Keratinocyte (primary cell): ENCODE data around the gene HDAC9. TPM values are rescaled to one million over a fixed set of nuclear protein-coding genes. Genes with fewer than 3 reads are reported as not detected.
A peak's percentile ranks its signal among the peaks of the same experiment; 100 is the strongest.

ENCODE experiments used
- DNase-seq: peaks from one replicate; pipeline ENCODE4 v3.0.0-alpha.2; 2011; ENCODE audit warnings: low read depth, missing footprints, low spot score
- FAIRE-seq: peaks from 2 replicates; lab custom pipeline; 2011; peaks lifted over from hg19 to GRCh38; lab: Jason Lieb, UNC
- H2AFZ ChIP-seq: 2 replicates; pipeline ENCODE4 v1.6.0; 2012; ENCODE audit warnings: low read length, control low read depth, inconsistent platforms; ENCODE audit not compliant: control insufficient read depth
- H3K27ac ChIP-seq: 2 replicates; pipeline ENCODE4 v1.5.1; 2011; ENCODE audit warnings: low read length; ENCODE audit not compliant: control insufficient read depth, insufficient read depth
- H3K27me3 ChIP-seq: 3 replicates; pipeline ENCODE4 v1.6.0; 2011; ENCODE audit warnings: low read length; ENCODE audit not compliant: control insufficient read depth, insufficient read depth; ENCODE audit errors: extremely low read depth
- H3K36me3 ChIP-seq, 2 experiments: 2 replicates in 1 of 2; 3 replicates in 1 of 2; pipeline ENCODE4 v1.5.1; 2011; ENCODE audit warnings: low read length in 2 of 2, mild to moderate bottlenecking in 1 of 2; ENCODE audit not compliant: control insufficient read depth in 2 of 2, insufficient read depth in 2 of 2; ENCODE audit errors: extremely low read depth in 1 of 2
- H3K4me1 ChIP-seq: 3 replicates; pipeline ENCODE4 v1.5.1; 2011; ENCODE audit warnings: low read length; ENCODE audit not compliant: control insufficient read depth, insufficient read depth; ENCODE audit errors: extremely low read depth
- H3K4me2 ChIP-seq: 3 replicates; pipeline ENCODE4 v1.6.0; 2011; ENCODE audit warnings: low read depth, low read length; ENCODE audit not compliant: control insufficient read depth, insufficient read depth; ENCODE audit errors: extremely low read depth
- H3K4me3 ChIP-seq, 3 experiments: fragments of 200-600 bp in 1 of 3; sonication (generic) in 1 of 3; 2 replicates in 2 of 3; 3 replicates in 1 of 3; pipeline ENCODE4 v1.5.1; 2011 to 2016; ENCODE audit warnings: low read length in 3 of 3, mild to moderate bottlenecking in 3 of 3, control low read depth in 2 of 3, inconsistent platforms in 1 of 3, low read depth in 1 of 3, mixed read lengths in 1 of 3, mixed run types in 1 of 3, moderate library complexity in 1 of 3; ENCODE audit not compliant: control insufficient read depth in 2 of 3, insufficient read depth in 2 of 3; ENCODE audit errors: extremely low read depth in 1 of 3
- H3K79me2 ChIP-seq: 2 replicates; pipeline ENCODE4 v1.6.0; 2012; ENCODE audit warnings: low read length; ENCODE audit not compliant: control insufficient read depth, insufficient read depth
- H3K9ac ChIP-seq: 3 replicates; pipeline ENCODE4 v1.6.0; 2011; ENCODE audit warnings: low read length; ENCODE audit not compliant: control insufficient read depth, insufficient read depth; ENCODE audit errors: extremely low read depth
- H3K9me1 ChIP-seq: 3 replicates; pipeline ENCODE4 v1.6.0; 2011; ENCODE audit warnings: low read length; ENCODE audit not compliant: control insufficient read depth, insufficient read depth; ENCODE audit errors: extremely low read depth
- H3K9me3 ChIP-seq: 2 replicates; pipeline ENCODE4 v1.5.1; 2012; ENCODE audit warnings: low read depth, low read length; ENCODE audit not compliant: control insufficient read depth
- H4K20me1 ChIP-seq: 3 replicates; pipeline ENCODE4 v1.6.0; 2011; ENCODE audit warnings: low read length; ENCODE audit not compliant: control insufficient read depth, insufficient read depth; ENCODE audit errors: extremely low read depth
- CTCF ChIP-seq, 3 experiments: IDR thresholded peaks in 1 of 3; conservative IDR thresholded peaks in 1 of 3; optimal IDR thresholded peaks in 1 of 3; 2 replicates in 2 of 3; 3 replicates in 1 of 3; pipeline versions ENCODE3 to v1.5.1; 2011; ENCODE audit warnings: low read length in 3 of 3, mild to moderate bottlenecking in 3 of 3, moderate library complexity in 2 of 3, control low read depth in 1 of 3, inconsistent platforms in 1 of 3; ENCODE audit not compliant: insufficient read depth in 2 of 3; ENCODE audit errors: extremely low read depth in 1 of 3
- EZH2 ChIP-seq: IDR thresholded peaks from one replicate; pipeline ENCODE4 v1.6.1; 2012; ENCODE audit warnings: inconsistent platforms, mild to moderate bottlenecking, low read length, moderate library complexity
- dilution Hi-C: fragments of 300-500 bp; cut with MboI; formaldehyde crosslinking; loops from one replicate; pipeline ENCODE4 v1.7.0; 2020; ENCODE audit warnings: low sequenced_read_pairs; ENCODE audit not compliant: extremely low pct_ligation_motif_present
- polyA plus RNA-seq, 5 experiments: library from polyadenylated mRNA; depleted of rRNA in 3 of 5; stranded (reverse) in 3 of 5; stranded (forward) in 1 of 5; unstranded in 1 of 5; fragments of >200 nt; gene quantifications; 1 replicate in 1 of 5; 2 replicates in 3 of 5; 3 replicates in 1 of 5; pipeline versions ENCODE4 v1.2.1 to v1.2.3, GENCODE V29; 2011 to 2012; ENCODE audit warnings: missing spikeins in 2 of 5, low read depth in 1 of 5, low replicate concordance in 1 of 5

The HDAC9 gene
- polyA plus RNA-seq, 1 donor (not counting 4 experiments of a cell fraction or from before 2014, with no cell fraction given): 24.6 TPM

DNA sequence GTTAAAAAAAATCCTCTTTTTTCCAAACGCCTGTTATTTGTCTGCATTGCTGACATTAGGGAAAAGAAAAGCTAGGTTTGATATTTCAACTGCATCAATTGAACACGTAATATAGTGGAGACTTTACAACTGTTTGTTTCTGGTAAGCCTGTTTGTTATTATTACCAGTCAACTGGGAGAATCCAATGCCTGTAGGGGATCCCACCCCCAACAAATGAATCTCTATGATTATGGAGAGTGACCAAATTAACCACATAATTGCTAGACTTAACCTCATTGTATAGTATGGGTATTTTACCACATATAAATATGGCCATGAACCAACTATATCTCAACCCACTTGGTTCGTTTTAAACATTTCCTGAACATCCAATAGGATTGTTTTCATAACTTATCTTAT is 405.8 kb downstream of the HDAC9 start:
- dilution Hi-C loops: no loop called here
- H3K36me3 ChIP-seq: no peaks in the 10 kb centered on the region
- H4K20me1 ChIP-seq: no peaks in the 10 kb centered on the region
- H3K79me2 ChIP-seq: no peaks in the 10 kb centered on the region
- H3K4me2 ChIP-seq: no peak overlapping the region
- TF ChIP-seq CTCF (optimal IDR thresholded peaks at IDR 0.05 in 1 of 3, IDR thresholded peaks at IDR 0.05 in 1 of 3, conservative IDR thresholded peaks at IDR 0.05 in 1 of 3; ENCODE audit: extremely low read depth in 1 of 3, insufficient read depth in 2 of 3, low read length in 3 of 3) (no peak), EZH2 (no peak)
- no peaks in the 10 kb centered on the region for H3K27me3 ChIP-seq
- DNase-seq (no peak), FAIRE-seq (no peak)
- H3K9me3 ChIP-seq: no peaks in the 10 kb centered on the region
- no peak overlapping the region for H3K27ac ChIP-seq
- H2AFZ ChIP-seq: no peak overlapping the region
- H3K9ac ChIP-seq: no peak overlapping the region
- no peaks in the 10 kb centered on the region for H3K9me1 ChIP-seq
- H3K4me3 ChIP-seq: no peak overlapping the region
- H3K4me1 ChIP-seq: peaks cover 14% of the 10 kb centered on the region

DNA sequence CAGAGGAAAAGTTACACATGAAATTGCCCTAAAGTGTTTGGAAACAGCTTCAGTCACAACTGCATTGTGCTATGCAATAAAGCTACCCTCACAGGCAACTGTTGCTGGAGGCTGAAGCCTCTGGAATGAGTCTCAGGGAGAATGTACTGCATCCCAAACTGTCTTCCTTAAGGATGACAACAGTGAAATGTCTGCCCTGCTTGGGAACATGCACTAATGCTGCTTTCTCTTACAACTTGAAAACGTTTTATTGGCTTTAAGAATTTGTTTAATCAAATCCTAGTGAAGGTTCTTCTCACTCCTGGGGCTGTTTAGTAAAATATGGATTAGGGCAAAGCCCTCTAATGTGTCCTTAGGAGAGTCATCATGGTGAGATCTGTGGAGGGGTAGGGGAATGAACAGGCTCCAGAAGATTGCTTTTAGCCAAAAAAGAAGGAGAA is 406.5 kb downstream of the HDAC9 start:
- Histone ChIP-seq H3K36me3 (no peaks in the 10 kb centered on the region), H3K27ac (no peak overlapping the region), H3K27me3 (no peaks in the 10 kb centered on the region), H3K9ac (no peak overlapping the region), H3K9me1 (no peaks in the 10 kb centered on the region), H4K20me1 (no peaks in the 10 kb centered on the region), H3K4me2 (no peak overlapping the region), H3K79me2 (no peaks in the 10 kb centered on the region), H3K9me3 (no peaks in the 10 kb centered on the region), H3K4me3 (no peak overlapping the region), H2AFZ (peak overlapping the region; percentile 0), H3K4me1 (peaks cover 9% of the 10 kb centered on the region)
- DNase-seq (no peak), FAIRE-seq (peak; percentile 64)
- no peak for TF ChIP-seq CTCF (optimal IDR thresholded peaks at IDR 0.05 in 1 of 3, IDR thresholded peaks at IDR 0.05 in 1 of 3, conservative IDR thresholded peaks at IDR 0.05 in 1 of 3; ENCODE audit: extremely low read depth in 1 of 3, insufficient read depth in 2 of 3, low read length in 3 of 3)
- no peak for TF ChIP-seq EZH2
- dilution Hi-C loops: no loop called here
